HG02970 (cell line): ENCODE measurements around the gene CEBPZOS.

Experiments
- ATAC-seq: cut with Tn5 transposase; IDR thresholded peaks from one replicate; pipeline ENCODE4 v1.9.1; 2021; ENCODE audit warnings: mild to moderate bottlenecking, moderate library complexity, moderate number of reproducible peaks; ENCODE audit not compliant: unreplicated experiment, low FRiP score

Gene CEBPZOS

GRCh38 chr2:37231241-37232130, 35.2 kb downstream of the CEBPZOS start, which contains the start of the genes CEBPZ and NDUFAF7:
CEBPZ (minus strand) TSS chr2:37231596; CDS start chr2:37231567, 29 bp downstream.
NDUFAF7 (plus strand) TSS chr2:37231658; CDS start chr2:37231706, 48 bp downstream.
- ATAC-seq = peak; percentile 93

- ATAC-seq = no peak
Observed at GRCh38 chr2:37232131-37232933, 36.0 kb downstream of the CEBPZOS start.

GRCh38 chr2:37243435-37243834, 47.1 kb downstream of the CEBPZOS start:
- ATAC-seq = no peak

- ATAC-seq = no peak
Observed at GRCh38 chr2:37244017-37244416, 47.7 kb downstream of the CEBPZOS start.

GRCh38 chr2:37244755-37245154, 48.5 kb downstream of the CEBPZOS start:
- ATAC-seq = no peak

DNA sequence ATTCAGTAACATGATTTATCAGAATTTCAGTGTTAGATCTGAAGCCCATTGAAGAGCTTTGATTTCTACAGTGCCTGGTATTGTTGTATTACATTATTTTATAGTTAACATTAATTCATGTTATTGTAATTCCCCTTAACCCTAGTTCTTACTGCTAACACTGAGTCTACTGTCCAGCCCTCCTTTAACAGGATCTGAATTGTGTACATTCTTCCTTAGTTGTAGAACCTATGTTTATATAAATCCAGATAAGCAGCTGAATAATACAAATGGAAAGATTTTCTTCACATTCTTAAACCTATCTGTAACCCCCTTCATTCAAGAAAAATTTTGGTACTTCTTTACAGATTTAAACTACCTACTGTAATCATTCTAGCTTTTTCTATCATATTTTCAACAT, 49.9 kb downstream of the CEBPZOS start:
- ATAC-seq = no peak

- no peak for ATAC-seq
Observed at GRCh38 chr2:37250869-37251740, 54.8 kb downstream of the CEBPZOS start.
